T-cell (primary cell): ENCODE data around the gene CDKL1. TPM values are rescaled to one million over a fixed set of nuclear protein-coding genes. Genes with fewer than 3 reads are reported as not detected.
"Not testable (repeated sequence)": the region's sequence is repeated elsewhere in the genome, so short reads cannot be mapped to it uniquely, and the experiment has no call there.

Experiments used
- ATAC-seq, 4 experiments: fragments of 200-7000 bp in 3 of 4; fragments of 150-1000 bp in 1 of 4; cut with Tn5 transposase; replicated peaks in 1 of 4; 1 replicate in 3 of 4; 2 replicates in 1 of 4; pipeline ENCODE4 v1.10.0; 2021; ENCODE audit warnings: moderate library complexity in 3 of 4, mild to moderate bottlenecking in 2 of 4, moderate number of reproducible peaks in 1 of 4
- CTCF ChIA-PET, 2 donors: fragments of 300-600 bp; sonication (Branson Sonifier 250); formaldehyde crosslinking; loops; one replicate each; lab custom pipeline; 2022; ENCODE audit warnings: antibody characterized with exemption in 2 of 2; lab: Charles Lee
- POLR2A ChIA-PET, 2 donors: fragments of 300-600 bp; sonication (Branson Sonifier 250); formaldehyde crosslinking; loops; one replicate each; lab custom pipeline; 2022; ENCODE audit warnings: antibody characterized with exemption in 2 of 2; lab: Charles Lee
- DNase-seq, 35 experiments: peaks; one replicate each; pipeline versions ENCODE4 v3.0.0 to v3.0.0-alpha.2; 2013 to 2023
- H3K27ac ChIP-seq: one replicate; pipeline ENCODE4 v1.5.1; 2013; ENCODE audit warnings: low read length
- H3K27me3 ChIP-seq, 2 experiments: replicated peaks in 1 of 2; 1 replicate in 1 of 2; 2 replicates in 1 of 2; pipeline versions ENCODE4 v1.6.1 to v1.7.0; 2013; ENCODE audit warnings: low read length in 1 of 2, mixed read lengths in 1 of 2; ENCODE audit not compliant: control insufficient read depth in 2 of 2, insufficient read depth in 2 of 2; ENCODE audit errors: extremely low read depth in 1 of 2
- H3K36me3 ChIP-seq, 2 donors: 1 replicate in 1 of 2; 2 replicates in 1 of 2; pipeline versions ENCODE4 v1.6.1 to v1.7.0; 2013; ENCODE audit warnings: low read length in 1 of 2; ENCODE audit not compliant: control insufficient read depth in 2 of 2, insufficient read depth in 1 of 2; ENCODE audit errors: extremely low read depth in 1 of 2
- H3K4me1 ChIP-seq, 2 experiments: 1 replicate in 1 of 2; 2 replicates in 1 of 2; pipeline versions ENCODE4 v1.6.1 to v1.7.0; 2013; ENCODE audit warnings: low read length in 2 of 2, mixed read lengths in 1 of 2; ENCODE audit not compliant: insufficient read depth in 2 of 2, control insufficient read depth in 1 of 2; ENCODE audit errors: extremely low read depth in 1 of 2
- H3K4me3 ChIP-seq, 2 donors: 1 replicate in 1 of 2; 2 replicates in 1 of 2; pipeline versions ENCODE4 v1.5.1 to v1.7.0; 2013; ENCODE audit warnings: mild to moderate bottlenecking in 2 of 2, low read length in 1 of 2, moderate library complexity in 1 of 2; ENCODE audit not compliant: control insufficient read depth in 1 of 2; ENCODE audit errors: extremely low read depth in 1 of 2
- H3K9me3 ChIP-seq: 2 replicates; pipeline ENCODE4 v1.7.0; 2013
- H3K27ac Mint-ChIP-seq, 2 donors: one replicate each; pipeline ENCODE4 v1.8.0; 2020 to 2021; ENCODE audit warnings: mild to moderate bottlenecking in 2 of 2, mixed read lengths in 2 of 2
- H3K27me3 Mint-ChIP-seq, 2 donors: one replicate each; pipeline ENCODE4 v1.8.0; 2021 to 2022; ENCODE audit warnings: mixed read lengths in 2 of 2
- H3K36me3 Mint-ChIP-seq: one replicate; pipeline ENCODE4 v1.8.0; 2021; ENCODE audit warnings: mixed read lengths
- H3K4me1 Mint-ChIP-seq, 3 donors: one replicate each; pipeline ENCODE4 v1.8.0; 2020 to 2022; ENCODE audit warnings: mixed read lengths in 3 of 3, mild to moderate bottlenecking in 1 of 3
- H3K4me3 Mint-ChIP-seq, 3 donors: one replicate each; pipeline ENCODE4 v1.8.0; 2020 to 2022; ENCODE audit warnings: mild to moderate bottlenecking in 3 of 3, mixed read lengths in 3 of 3, moderate library complexity in 3 of 3
- H3K9me3 Mint-ChIP-seq, 3 donors: one replicate each; pipeline ENCODE4 v1.8.0; 2020 to 2022; ENCODE audit warnings: mixed read lengths in 3 of 3
- WGBS: methylation state at CpG from one replicate; pipeline ENCODE4 v1.1.5; 2013; ENCODE audit warnings: missing lambda C conversion rate; ENCODE audit not compliant: insufficient coverage; 5-methylcytosine and 5-hydroxymethylcytosine counted together
- total RNA-seq, 35 experiments: library from RNA in 6 of 35; stranded (reverse) in 6 of 35; fragments of 120-200 nt in 1 of 35; gene quantifications; one replicate each; pipeline versions ENCODE4 v1.2.1 to v1.2.4 and lab custom pipeline; 2013 to 2026

The CDKL1 gene
- total RNA-seq, 5 donors from 2014 or later (not counting 1 experiment from before 2014, with no cell fraction given): 4.6 to 7.7 (median 5.8) TPM

- H3K4me1 ChIP-seq: peaks cover 2 to 4% of the 10 kb centered on the region in 2 experiments
- ATAC-seq (no peak), DNase-seq (peak in 1 of 35 experiments; percentile 19)
- H3K4me1 Mint-ChIP-seq: peaks cover 29 to 44% (median 44%) of the 10 kb centered on the region in 3 donors
- no peak overlapping the region for H3K27ac Mint-ChIP-seq
- peaks cover 6% of the 10 kb centered on the region for H3K36me3 Mint-ChIP-seq
- no CpG with 5 or more reads among the region's 4 CpGs for WGBS
- no peaks in the 10 kb centered on the region for H3K27me3 ChIP-seq
- H3K27me3 Mint-ChIP-seq: no peaks in the 10 kb centered on the region
- H3K36me3 ChIP-seq: no peaks in the 10 kb centered on the region
- H3K4me3 ChIP-seq: no peak overlapping the region
- ChIA-PET CTCF (interaction anchor here (0.6 to 1.0 kb wide), 15 partner anchors 8 to 542 kb away, joined by 3 to 5 read pairs (median 3); no protein-coding TSS in a partner anchor), POLR2A (interaction anchor here (0.6 kb wide), 2 partner anchors 16 to 1550 kb away, joined by 3 to 4 read pairs; no protein-coding TSS in a partner anchor)
- no peaks in the 10 kb centered on the region for H3K9me3 ChIP-seq
- H3K9me3 Mint-ChIP-seq: no peaks in the 10 kb centered on the region
- H3K27ac ChIP-seq: no peak overlapping the region
- no peak overlapping the region for H3K4me3 Mint-ChIP-seq
Observed at GRCh38 chr14:50318031-50318626, 78.6 kb downstream of the CDKL1 start.

- Mint-ChIP-seq H3K4me1 (peaks cover 46 to 51% (median 48%) of the 10 kb centered on the region in 3 donors), H3K27ac (peak overlapping the region in 1 of 2 donors; percentile 98), H3K4me3 (peak overlapping the region in 1 of 3 donors; percentile 94)
- POLR2A ChIA-PET, H3K4me3 ChIP-seq, DNase-seq, ATAC-seq, H3K36me3 ChIP-seq, H3K27me3 Mint-ChIP-seq, CTCF ChIA-PET, H3K27ac ChIP-seq, H3K27me3 ChIP-seq, H3K36me3 Mint-ChIP-seq, H3K9me3 ChIP-seq, H3K9me3 Mint-ChIP-seq: not testable (repeated sequence)
- H3K4me1 ChIP-seq: peaks cover 15 to 21% of the 10 kb centered on the region in 2 experiments
- WGBS: 100% methylated on average over 1 of the region's 3 CpGs
Observed at GRCh38 chr14:50314098-50314497, 82.6 kb downstream of the CDKL1 start.

GRCh38 chr14:50312734-50313054 is 84.0 kb downstream of the CDKL1 start:
- DNase-seq: peak in 24 of 35 experiments; percentile 48 to 76 (median 59)
- peak overlapping the region; percentile 50 to 77 for H3K4me3 ChIP-seq
- H3K4me3 Mint-ChIP-seq: peak overlapping the region; percentile 88 to 94 (median 94)
- ChIA-PET POLR2A (interaction anchor here in 1 of 2 donors (0.7 kb wide), 2 partner anchors 670 to 688 kb away, joined by 5 to 7 read pairs; no protein-coding TSS in a partner anchor), CTCF (interaction anchor here in 1 of 2 donors (0.5 to 3.6 kb wide), 5 partner anchors 8 to 450 kb away, joined by 3 to 28 read pairs (median 5); no protein-coding TSS in a partner anchor)
- H3K9me3 Mint-ChIP-seq: no peaks in the 10 kb centered on the region
- H3K27ac Mint-ChIP-seq: peak overlapping the region; percentile 96 to 98
- peak overlapping the region; percentile 86 for H3K27ac ChIP-seq
- peak; percentile 52 to 60 (median 54) for ATAC-seq
- H3K9me3 ChIP-seq: no peaks in the 10 kb centered on the region
- peaks cover 15 to 21% of the 10 kb centered on the region in 2 experiments for H3K4me1 ChIP-seq
- H3K36me3 ChIP-seq: no peaks in the 10 kb centered on the region
- 2% methylated on average over 18 of the region's 18 CpGs for WGBS
- H3K27me3 Mint-ChIP-seq: no peaks in the 10 kb centered on the region
- peaks cover 9% of the 10 kb centered on the region for H3K36me3 Mint-ChIP-seq
- no peaks in the 10 kb centered on the region for H3K27me3 ChIP-seq
- peaks cover 44 to 50% (median 45%) of the 10 kb centered on the region in 3 donors for H3K4me1 Mint-ChIP-seq

- peaks cover 15 to 21% of the 10 kb centered on the region in 2 experiments for H3K4me1 ChIP-seq
- ATAC-seq (peak; percentile 89 to 94 (median 93)), DNase-seq (peak; percentile 69 to 93 (median 82))
- CTCF ChIA-PET: interaction anchor here in 1 of 2 donors (0.5 to 3.6 kb wide), 6 partner anchors 9 to 450 kb away, joined by 3 to 28 read pairs (median 4); no protein-coding TSS in a partner anchor
- Mint-ChIP-seq H3K4me1 (peaks cover 41 to 53% (median 42%) of the 10 kb centered on the region in 3 donors), H3K27ac (peak within 1 kb of the TSS; percentile 96 to 98), H3K9me3 (no peaks in the 10 kb centered on the region), H3K4me3 (peak within 1 kb of the TSS; percentile 88 to 94 (median 94)), H3K27me3 (no peaks in the 10 kb centered on the region), H3K36me3 (peaks cover 9% of the 10 kb centered on the region)
- H3K9me3 ChIP-seq: no peaks in the 10 kb centered on the region
- no peaks in the 10 kb centered on the region for H3K27me3 ChIP-seq
- POLR2A ChIA-PET: interaction anchor here (0.5 to 1.0 kb wide), 7 partner anchors 9 to 851 kb away, joined by 3 to 7 read pairs (median 5); no protein-coding TSS in a partner anchor
- H3K36me3 ChIP-seq: no peaks in the 10 kb centered on the region
- WGBS: 0% methylated on average over 64 of the region's 83 CpGs
- H3K4me3 ChIP-seq: peak within 1 kb of the TSS; percentile 77 to 85
- peak within 1 kb of the TSS; percentile 86 for H3K27ac ChIP-seq
Observed at GRCh38 chr14:50311972-50312733, 84.5 kb downstream of the CDKL1 start, which contains the start of the genes DMAC2L and L2HGDH. TSS of gene DMAC2L (plus strand) at chr14:50312324. CDS start at chr14:50321488, 9,164 bp downstream. TSS of gene L2HGDH (minus strand) at chr14:50312229. CDS start at chr14:50312150, 79 bp downstream.

- ChIA-PET POLR2A (interaction anchor here in 1 of 2 donors (0.5 to 1.0 kb wide), 3 partner anchors 10 to 712 kb away, joined by 4 to 6 read pairs (median 5); no protein-coding TSS in a partner anchor), CTCF (interaction anchor here (0.6 to 3.6 kb wide), 8 partner anchors 9 to 444 kb away, joined by 3 to 28 read pairs (median 4); partner anchors contain the start of gene VCPKMT (in 1 of the 2))
- peak overlapping the region; percentile 77 to 85 for H3K4me3 ChIP-seq
- H3K9me3 ChIP-seq: no peaks in the 10 kb centered on the region
- H3K27me3 Mint-ChIP-seq: no peaks in the 10 kb centered on the region
- WGBS: 11% methylated on average over 16 of the region's 18 CpGs
- H3K4me3 Mint-ChIP-seq: peak overlapping the region; percentile 88 to 94 (median 94)
- peaks cover 9% of the 10 kb centered on the region for H3K36me3 Mint-ChIP-seq
- peak overlapping the region; percentile 86 for H3K27ac ChIP-seq
- DNase-seq (no peak), ATAC-seq (no peak)
- H3K36me3 ChIP-seq: no peaks in the 10 kb centered on the region
- H3K27me3 ChIP-seq: no peaks in the 10 kb centered on the region
- peak overlapping the region; percentile 96 to 98 for H3K27ac Mint-ChIP-seq
- peaks cover 34 to 46% (median 35%) of the 10 kb centered on the region in 3 donors for H3K4me1 Mint-ChIP-seq
- H3K4me1 ChIP-seq: peaks cover 15 to 21% of the 10 kb centered on the region in 2 experiments
- H3K9me3 Mint-ChIP-seq: no peaks in the 10 kb centered on the region
Observed at GRCh38 chr14:50311337-50311971, 85.2 kb downstream of the CDKL1 start.
